Measurements from ENCODE around the gene RPS6KL1. TPM values are rescaled to one million over a fixed set of nuclear protein-coding genes. Genes with fewer than 3 reads are reported as not detected.

RPS6KL1 gene
- total and polyA plus RNA-seq, 9 donors = 6.1 to 11.2 (median 7.6) TPM

DNA sequence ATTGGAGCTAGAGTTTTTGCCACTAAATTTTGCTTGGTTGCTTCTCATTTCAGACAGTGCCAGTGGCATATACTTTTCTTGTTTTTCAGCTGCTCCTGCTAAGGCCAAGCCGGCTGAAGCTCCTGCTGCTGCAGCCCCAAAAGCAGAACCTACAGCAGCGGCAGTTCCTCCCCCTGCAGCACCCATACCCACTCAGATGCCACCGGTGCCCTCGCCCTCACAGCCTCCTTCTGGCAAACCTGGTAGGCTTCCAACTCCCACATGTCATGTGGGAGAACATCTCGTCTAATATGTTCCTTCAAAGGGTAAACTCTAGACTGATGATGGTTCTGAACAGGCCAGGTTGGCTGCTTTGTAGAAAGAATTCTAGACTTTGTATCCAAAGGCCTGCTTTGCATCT lies 30.3 kb downstream of the RPS6KL1 start:
- Histone ChIP-seq H3K27me3 (ENCODE audit: control insufficient read depth, insufficient read depth, low read length) (no peaks in the 10 kb centered on the region), H3K36me3 (ENCODE audit: control insufficient read depth, insufficient read depth, low read length) (peaks cover 68% of the 10 kb centered on the region), H3K4me3 (ENCODE audit: low read length) (no peak overlapping the region), H3K9me3 (replicated peaks; ENCODE audit: control insufficient read depth, low read depth, low read length) (no peaks in the 10 kb centered on the region), H3K4me1 (ENCODE audit: control insufficient read depth, insufficient read depth, low read length) (no peaks in the 10 kb centered on the region), H3K27ac (ENCODE audit: low read length) (no peak overlapping the region)
- 89% methylated on average over 3 of the region's 5 CpGs for WGBS (ENCODE audit: insufficient coverage)
- DNase-seq = no peak

DNA sequence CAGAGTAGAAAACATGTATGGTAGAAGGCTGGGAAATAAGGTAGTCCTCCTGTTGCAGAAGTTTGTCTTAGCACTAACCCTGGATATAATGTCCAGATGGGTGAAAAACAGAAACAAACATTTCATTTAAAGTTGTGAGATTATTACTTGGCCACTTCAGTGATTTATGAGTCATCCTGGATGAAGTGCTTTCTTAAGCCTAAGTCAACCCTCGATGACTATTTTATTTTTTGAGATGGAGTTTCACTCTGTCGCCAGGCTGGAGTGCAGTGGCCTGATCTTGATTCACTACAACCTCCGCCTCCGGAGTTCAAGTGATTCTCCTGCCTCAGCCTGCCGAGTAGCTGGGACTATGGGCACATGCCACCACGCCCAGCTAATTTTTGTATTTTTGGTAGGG lies 31.2 kb downstream of the RPS6KL1 start:
- DNase-seq = no peak
- no peaks in the 10 kb centered on the region for H3K9me3 ChIP-seq (replicated peaks; ENCODE audit: control insufficient read depth, low read depth, low read length)
- peaks cover 63% of the 10 kb centered on the region for H3K36me3 ChIP-seq (ENCODE audit: control insufficient read depth, insufficient read depth, low read length)
- no peaks in the 10 kb centered on the region for H3K27me3 ChIP-seq (ENCODE audit: control insufficient read depth, insufficient read depth, low read length)
- H3K4me1 ChIP-seq (ENCODE audit: control insufficient read depth, insufficient read depth, low read length) = no peaks in the 10 kb centered on the region
- H3K4me3 ChIP-seq (ENCODE audit: low read length) = no peak overlapping the region
- WGBS (ENCODE audit: insufficient coverage) = 95% methylated on average over 6 of the region's 6 CpGs
- no peak overlapping the region for H3K27ac ChIP-seq (ENCODE audit: low read length)

DNA sequence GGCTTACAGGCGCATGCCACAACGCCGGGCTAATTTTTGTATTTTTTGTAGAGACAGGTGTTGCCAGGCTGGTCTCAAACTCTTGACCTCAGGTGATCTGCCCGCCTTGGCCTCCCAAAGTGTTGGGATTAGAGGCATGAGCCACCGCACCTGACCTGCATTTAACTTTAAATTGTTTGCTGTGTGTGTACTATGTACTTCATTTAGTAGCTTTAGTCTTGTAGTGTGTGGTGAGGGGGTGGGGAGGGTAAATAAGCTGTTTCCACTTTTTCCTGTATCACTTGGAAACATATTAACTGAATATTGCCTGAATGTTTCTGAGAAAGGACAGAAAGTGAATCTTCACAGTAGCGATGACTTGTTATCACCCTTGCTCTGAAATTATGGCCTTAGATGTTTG lies 32.8 kb downstream of the RPS6KL1 start:
- H3K4me1 ChIP-seq (ENCODE audit: control insufficient read depth, insufficient read depth, low read length) = no peaks in the 10 kb centered on the region
- no peaks in the 10 kb centered on the region for H3K27me3 ChIP-seq (ENCODE audit: control insufficient read depth, insufficient read depth, low read length)
- H3K9me3 ChIP-seq (replicated peaks; ENCODE audit: control insufficient read depth, low read depth, low read length) = no peaks in the 10 kb centered on the region
- DNase-seq = no peak
- no peak overlapping the region for H3K27ac ChIP-seq (ENCODE audit: low read length)
- H3K36me3 ChIP-seq (ENCODE audit: control insufficient read depth, insufficient read depth, low read length) = peaks cover 49% of the 10 kb centered on the region
- no peak overlapping the region for H3K4me3 ChIP-seq (ENCODE audit: low read length)
- 100% methylated on average over 1 of the region's 6 CpGs for WGBS (ENCODE audit: insufficient coverage)

DNA sequence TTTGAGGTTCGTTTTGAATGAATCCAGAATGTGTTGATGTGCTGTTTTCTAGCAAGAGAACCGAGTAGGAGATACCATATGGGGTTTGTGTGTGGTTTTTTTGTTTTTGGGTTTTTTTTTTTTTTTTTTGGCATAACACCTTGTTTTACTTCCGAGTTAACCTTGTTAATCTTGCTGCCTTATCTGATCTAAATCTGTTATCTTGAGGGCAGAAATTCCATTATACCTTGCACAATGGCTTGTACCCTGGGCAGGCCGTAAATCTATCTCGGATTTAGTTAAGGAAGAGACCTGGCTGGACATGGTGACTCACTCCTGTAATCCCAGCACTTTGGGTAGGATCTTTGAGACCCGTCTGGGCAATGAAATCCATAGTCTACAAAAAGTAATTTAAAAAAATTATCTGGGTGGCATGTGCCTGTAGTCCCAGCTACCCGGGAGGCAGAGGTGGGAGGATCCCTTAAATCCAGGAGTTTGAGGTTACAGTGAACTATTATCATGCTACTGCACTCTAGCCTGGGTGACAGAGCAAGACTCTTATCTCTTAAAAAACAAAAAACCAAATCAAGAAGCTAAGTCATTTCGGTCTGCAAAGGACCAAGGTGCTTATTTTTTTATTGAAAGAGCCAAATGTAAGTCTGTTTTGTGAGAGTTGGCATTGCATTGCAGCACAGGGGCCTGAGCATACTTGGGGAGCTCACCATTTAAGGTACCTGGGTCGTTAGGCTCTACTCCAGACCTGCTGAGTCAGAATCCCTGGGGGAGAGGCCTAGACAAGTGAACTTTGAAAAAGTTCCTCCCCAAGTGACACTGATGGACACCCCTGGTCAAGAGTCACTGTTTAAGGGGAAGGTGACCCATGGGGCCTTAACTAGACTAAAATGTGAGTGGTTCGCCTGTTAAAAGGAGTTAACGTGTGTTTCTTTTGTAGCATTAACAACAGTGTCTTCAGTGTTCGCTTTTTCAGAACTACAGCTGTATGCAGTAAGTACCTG lies 34.6 kb downstream of the RPS6KL1 start:
- no peak for DNase-seq
- 66% methylated on average over 3 of the region's 12 CpGs for WGBS (ENCODE audit: insufficient coverage)
- Histone ChIP-seq H3K4me1 (ENCODE audit: control insufficient read depth, insufficient read depth, low read length) (peaks cover 9% of the 10 kb centered on the region), H3K36me3 (ENCODE audit: control insufficient read depth, insufficient read depth, low read length) (peaks cover 37% of the 10 kb centered on the region), H3K27ac (ENCODE audit: low read length) (no peak overlapping the region), H3K4me3 (ENCODE audit: low read length) (no peak overlapping the region), H3K27me3 (ENCODE audit: control insufficient read depth, insufficient read depth, low read length) (no peaks in the 10 kb centered on the region), H3K9me3 (replicated peaks; ENCODE audit: control insufficient read depth, low read depth, low read length) (no peaks in the 10 kb centered on the region)

DNA sequence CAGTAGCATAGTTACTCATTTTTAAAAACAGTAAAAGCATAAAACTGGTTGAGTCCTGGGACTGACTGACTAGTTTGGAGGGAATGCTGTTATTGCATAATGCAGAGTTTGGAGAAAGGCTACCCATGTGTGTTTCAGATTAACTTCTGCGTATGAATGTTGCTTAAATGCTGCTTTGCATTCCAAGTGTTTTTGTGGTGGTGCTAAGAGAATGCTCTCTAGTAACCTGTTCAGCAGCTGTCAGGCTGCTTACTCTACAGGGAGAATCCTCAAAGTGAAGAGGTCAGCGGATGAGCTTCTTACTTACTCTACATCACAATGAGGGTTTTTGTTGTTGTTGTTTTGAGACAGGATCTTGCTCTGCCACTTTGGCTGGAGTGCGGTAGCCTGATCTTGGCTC lies 37.1 kb downstream of the RPS6KL1 start:
- peak; percentile 68 for DNase-seq
- peaks cover 19% of the 10 kb centered on the region for H3K4me1 ChIP-seq (ENCODE audit: control insufficient read depth, insufficient read depth, low read length)
- H3K4me3 ChIP-seq (ENCODE audit: low read length) = no peak overlapping the region
- no peaks in the 10 kb centered on the region for H3K27me3 ChIP-seq (ENCODE audit: control insufficient read depth, insufficient read depth, low read length)
- peaks cover 17% of the 10 kb centered on the region for H3K36me3 ChIP-seq (ENCODE audit: control insufficient read depth, insufficient read depth, low read length)
- WGBS (ENCODE audit: insufficient coverage) = no CpG with 5 or more reads among the region's 3 CpGs
- H3K27ac ChIP-seq (ENCODE audit: low read length) = no peak overlapping the region
- H3K9me3 ChIP-seq (replicated peaks; ENCODE audit: control insufficient read depth, low read depth, low read length) = no peaks in the 10 kb centered on the region

DNA sequence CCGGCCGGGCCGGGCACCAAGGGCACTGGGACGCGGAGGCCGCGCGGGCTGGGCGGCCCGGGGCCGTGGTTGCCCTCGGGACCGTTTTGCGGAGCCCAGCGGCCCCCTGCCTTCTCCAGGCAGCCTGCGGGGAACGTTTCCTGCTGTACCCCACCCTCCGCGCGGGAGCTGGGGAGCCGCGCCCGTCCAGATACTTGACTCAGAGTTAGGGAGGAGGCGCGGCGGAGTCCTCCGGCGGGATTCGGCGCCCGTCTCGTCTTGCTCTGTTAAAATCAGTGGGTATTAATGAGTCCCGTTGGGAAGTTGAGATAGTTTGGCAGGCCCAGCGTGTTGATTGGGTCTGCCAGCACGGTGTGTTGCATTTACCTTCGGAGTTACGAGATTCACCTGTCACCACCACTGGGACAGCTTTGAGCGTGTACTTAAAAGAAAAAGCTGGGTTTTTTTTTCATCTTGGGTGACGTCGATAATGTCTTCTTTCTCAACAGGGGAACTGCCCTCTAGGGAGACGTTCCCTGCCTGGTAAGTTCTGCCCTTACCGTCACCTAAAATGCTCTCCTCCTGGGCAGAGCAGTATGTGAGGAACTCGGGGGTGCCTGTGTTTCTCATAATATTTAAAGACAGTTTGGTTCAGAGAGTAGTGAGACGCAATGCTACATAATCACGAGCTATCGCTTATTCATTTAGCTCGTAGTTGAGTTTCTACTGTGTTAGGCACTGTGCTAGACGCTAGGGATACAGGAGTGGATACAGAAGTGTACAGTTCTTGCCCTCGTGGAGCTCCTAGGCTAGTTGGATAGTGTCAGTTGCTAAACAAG lies 40.7 kb downstream of the RPS6KL1 start:
- H3K4me3 ChIP-seq (ENCODE audit: low read length) = peak overlapping the region; percentile 95
- DNase-seq = peak; percentile 44
- no peaks in the 10 kb centered on the region for H3K27me3 ChIP-seq (ENCODE audit: control insufficient read depth, insufficient read depth, low read length)
- H3K9me3 ChIP-seq (replicated peaks; ENCODE audit: control insufficient read depth, low read depth, low read length) = no peaks in the 10 kb centered on the region
- peaks cover 21% of the 10 kb centered on the region for H3K4me1 ChIP-seq (ENCODE audit: control insufficient read depth, insufficient read depth, low read length)
- 2% methylated on average over 41 of the region's 49 CpGs for WGBS (ENCODE audit: insufficient coverage)
- H3K36me3 ChIP-seq (ENCODE audit: control insufficient read depth, insufficient read depth, low read length) = peaks cover 3% of the 10 kb centered on the region
- peak overlapping the region; percentile 85 for H3K27ac ChIP-seq (ENCODE audit: low read length)

DNA sequence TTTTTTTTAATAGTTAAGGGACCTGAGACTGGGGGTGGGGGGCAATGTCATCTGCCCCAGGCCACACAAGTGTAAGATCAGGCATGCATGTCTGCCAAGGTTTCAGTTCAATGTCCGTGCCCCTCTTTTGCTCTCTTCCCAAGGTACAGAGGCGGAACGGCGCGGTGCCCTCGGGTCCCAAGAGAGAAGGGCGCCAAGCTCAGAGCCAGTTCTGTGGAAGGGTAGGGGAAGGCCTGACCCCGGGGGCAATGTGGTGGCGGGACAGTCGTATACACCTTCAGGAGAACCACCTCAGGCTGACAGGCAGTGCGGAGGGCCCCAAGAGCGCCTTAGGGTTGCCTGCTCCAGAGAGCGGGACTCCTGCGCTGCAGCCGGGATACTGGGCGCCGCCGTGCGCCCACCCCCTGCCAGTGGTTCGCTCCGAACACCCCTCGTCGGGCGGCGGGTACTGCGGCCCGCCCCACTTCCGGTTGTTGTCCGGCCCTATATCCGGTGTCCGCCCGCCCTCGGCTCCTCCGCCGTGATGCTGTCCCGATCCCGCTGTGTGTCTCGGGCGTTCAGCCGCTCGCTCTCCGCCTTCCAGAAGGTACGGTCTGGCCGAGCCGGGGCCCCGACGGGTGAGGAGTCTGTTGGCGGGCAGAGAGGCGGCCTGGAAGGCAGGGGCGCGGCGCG lies 41.5 kb downstream of the RPS6KL1 start, which contains the start of gene DLST:
DLST (plus strand) TSS at position 486 of the 672 bp plus-strand sequence; CDS start at position 524, 38 bp downstream.
- Histone ChIP-seq H3K27ac (ENCODE audit: low read length) (peak within 1 kb of the TSS; percentile 91), H3K4me3 (ENCODE audit: low read length) (peak within 1 kb of the TSS; percentile 95), H3K9me3 (replicated peaks; ENCODE audit: control insufficient read depth, low read depth, low read length) (no peaks in the 10 kb centered on the region), H3K4me1 (ENCODE audit: control insufficient read depth, insufficient read depth, low read length) (peaks cover 21% of the 10 kb centered on the region), H3K27me3 (ENCODE audit: control insufficient read depth, insufficient read depth, low read length) (no peaks in the 10 kb centered on the region), H3K36me3 (ENCODE audit: control insufficient read depth, insufficient read depth, low read length) (peaks cover 3% of the 10 kb centered on the region)
- WGBS (ENCODE audit: insufficient coverage) = under 1% methylated on average over 50 of the region's 53 CpGs
- DNase-seq = peak; percentile 90

DNA sequence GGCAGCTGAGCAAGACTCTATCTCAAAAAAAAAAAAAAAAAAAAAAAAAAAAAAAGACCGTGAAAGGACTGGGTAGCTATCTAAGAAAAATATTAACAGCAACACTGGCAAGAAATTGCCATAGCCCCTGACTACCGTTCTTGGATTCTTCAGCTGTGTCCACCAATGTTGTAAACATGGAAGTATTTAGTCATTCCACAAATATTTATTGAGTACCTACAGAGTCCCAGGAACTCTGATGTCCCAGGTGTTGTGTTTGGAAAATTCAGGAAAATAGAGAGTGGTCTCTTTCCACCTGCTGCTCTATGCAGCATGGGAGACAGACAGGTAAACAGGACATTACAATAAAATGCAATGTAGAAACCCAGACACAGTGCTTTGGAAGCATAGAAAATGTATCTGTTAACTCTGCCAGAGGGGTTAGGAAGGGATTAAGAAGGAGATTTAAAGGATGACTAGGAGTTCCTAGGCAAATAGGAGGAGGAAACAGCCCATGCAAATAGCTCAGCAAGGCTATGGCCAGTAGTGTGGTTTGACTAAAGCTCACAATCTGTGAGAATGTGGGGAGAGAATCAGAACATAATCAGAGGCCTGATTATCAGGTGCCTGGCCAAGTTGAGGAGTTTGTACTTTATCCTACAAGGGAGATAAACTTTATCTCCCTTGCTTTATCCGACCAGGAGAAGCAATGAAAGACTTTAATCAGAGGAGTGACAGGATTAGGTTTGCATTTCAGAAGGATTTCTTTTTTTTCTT lies 43.5 kb downstream of the RPS6KL1 start:
- no peak overlapping the region for H3K27ac ChIP-seq (ENCODE audit: low read length)
- peaks cover 25% of the 10 kb centered on the region for H3K4me1 ChIP-seq (ENCODE audit: control insufficient read depth, insufficient read depth, low read length)
- no peak for DNase-seq
- H3K36me3 ChIP-seq (ENCODE audit: control insufficient read depth, insufficient read depth, low read length) = peaks cover 3% of the 10 kb centered on the region
- no CpG with 5 or more reads among the region's 3 CpGs for WGBS (ENCODE audit: insufficient coverage)
- no peaks in the 10 kb centered on the region for H3K9me3 ChIP-seq (replicated peaks; ENCODE audit: control insufficient read depth, low read depth, low read length)
- H3K4me3 ChIP-seq (ENCODE audit: low read length) = no peak overlapping the region
- no peaks in the 10 kb centered on the region for H3K27me3 ChIP-seq (ENCODE audit: control insufficient read depth, insufficient read depth, low read length)
